ENCODE results near the gene GTF3C2. TPM values are rescaled to one million over a fixed set of nuclear protein-coding genes. Genes with fewer than 3 reads are reported as not detected.

Gene GTF3C2
- total RNA-seq, 1 donor from 2014 or later: 61.3 TPM

GRCh38 chr2:27375513-27376099 is 19.0 kb upstream of the GTF3C2 start:
- TF ChIP-seq EZH2 (IDR thresholded peaks at IDR 0.05; ENCODE audit: insufficient read depth, low read length) (no peak), CTCF (IDR thresholded peaks at IDR 0.05; ENCODE audit: insufficient read depth, low read depth, low read length) (no peak)
- peaks cover 19% of the 10 kb centered on the region for H3K4me1 ChIP-seq (ENCODE audit: insufficient read depth, low read length)
- no peaks in the 10 kb centered on the region for H3K27me3 Mint-ChIP-seq (ENCODE audit: low read depth, unreplicated experiment)

GRCh38 chr2:27373567-27373966 is 17.0 kb upstream of the GTF3C2 start:
- peaks cover 2% of the 10 kb centered on the region for H3K9me3 Mint-ChIP-seq (ENCODE audit: unreplicated experiment)
- peaks cover 91% of the 10 kb centered on the region for H3K79me2 ChIP-seq (ENCODE audit: insufficient read depth, low read length)
- peaks cover 18% of the 10 kb centered on the region for H3K4me1 Mint-ChIP-seq (ENCODE audit: low read depth, unreplicated experiment)
- H3K27me3 Mint-ChIP-seq (ENCODE audit: low read depth, unreplicated experiment): no peaks in the 10 kb centered on the region
- DNase-seq (ENCODE audit: low read depth) (no peak), FAIRE-seq (no peak)
- H3K27ac Mint-ChIP-seq (ENCODE audit: unreplicated experiment): no peak overlapping the region
- TF ChIP-seq CTCF (IDR thresholded peaks at IDR 0.05; ENCODE audit: insufficient read depth, low read depth, low read length) (no peak), EZH2 (IDR thresholded peaks at IDR 0.05; ENCODE audit: insufficient read depth, low read length) (no peak)
- H3K27me3 ChIP-seq (ENCODE audit: insufficient read depth, low read length): no peaks in the 10 kb centered on the region
- no peak overlapping the region for H3K4me3 ChIP-seq (ENCODE audit: insufficient read depth, low read depth, low read length)
- peaks cover 11% of the 10 kb centered on the region for H3K36me3 Mint-ChIP-seq (ENCODE audit: low read depth, unreplicated experiment)
- no peaks in the 10 kb centered on the region for H3K9me3 ChIP-seq (ENCODE audit: insufficient read depth, low read depth, low read length)
- H3K4me1 ChIP-seq (ENCODE audit: insufficient read depth, low read length): peaks cover 21% of the 10 kb centered on the region
- H3K4me3 Mint-ChIP-seq (ENCODE audit: unreplicated experiment): peak overlapping the region; percentile 63
- no peak overlapping the region for H3K9ac ChIP-seq (ENCODE audit: low read length)
- peaks cover 56% of the 10 kb centered on the region for H4K20me1 ChIP-seq (ENCODE audit: insufficient read depth, low read length)
- H2AFZ ChIP-seq (ENCODE audit: low read depth, low read length): no peak overlapping the region
- peaks cover 32% of the 10 kb centered on the region for H3K36me3 ChIP-seq (ENCODE audit: insufficient read depth, low read length)
- H3K4me2 ChIP-seq (ENCODE audit: low read length): no peak overlapping the region
- H3K27ac ChIP-seq (ENCODE audit: low read depth, low read length): no peak overlapping the region

More at GRCh38 chr2:27375513-27376099, 19.0 kb upstream of the GTF3C2 start:
- no peaks in the 10 kb centered on the region for H3K27me3 ChIP-seq (ENCODE audit: insufficient read depth, low read length)
- H2AFZ ChIP-seq (ENCODE audit: low read depth, low read length): no peak overlapping the region
- Mint-ChIP-seq H3K36me3 (ENCODE audit: low read depth, unreplicated experiment) (peaks cover 14% of the 10 kb centered on the region), H3K4me3 (ENCODE audit: unreplicated experiment) (no peak overlapping the region), H3K27ac (ENCODE audit: unreplicated experiment) (no peak overlapping the region), H3K9me3 (ENCODE audit: unreplicated experiment) (peaks cover 2% of the 10 kb centered on the region), H3K4me1 (ENCODE audit: low read depth, unreplicated experiment) (peaks cover 19% of the 10 kb centered on the region)
- no peak overlapping the region for H3K4me2 ChIP-seq (ENCODE audit: low read length)
- peaks cover 48% of the 10 kb centered on the region for H4K20me1 ChIP-seq (ENCODE audit: insufficient read depth, low read length)
- no peak overlapping the region for H3K4me3 ChIP-seq (ENCODE audit: insufficient read depth, low read depth, low read length)
- no peak overlapping the region for H3K27ac ChIP-seq (ENCODE audit: low read depth, low read length)
- H3K79me2 ChIP-seq (ENCODE audit: insufficient read depth, low read length): peaks cover 90% of the 10 kb centered on the region
- peaks cover 32% of the 10 kb centered on the region for H3K36me3 ChIP-seq (ENCODE audit: insufficient read depth, low read length)
- DNase-seq (ENCODE audit: low read depth) (no peak), FAIRE-seq (no peak)
- no peak overlapping the region for H3K9ac ChIP-seq (ENCODE audit: low read length)
- no peaks in the 10 kb centered on the region for H3K9me3 ChIP-seq (ENCODE audit: insufficient read depth, low read depth, low read length)

- no peak for TF ChIP-seq CTCF (IDR thresholded peaks at IDR 0.05; ENCODE audit: insufficient read depth, low read depth, low read length)
- TF ChIP-seq EZH2 (IDR thresholded peaks at IDR 0.05; ENCODE audit: insufficient read depth, low read length): no peak
- H3K36me3 ChIP-seq (ENCODE audit: insufficient read depth, low read length): peaks cover 35% of the 10 kb centered on the region
- FAIRE-seq (no peak), DNase-seq (ENCODE audit: low read depth) (no peak)
- peaks cover 62% of the 10 kb centered on the region for H4K20me1 ChIP-seq (ENCODE audit: insufficient read depth, low read length)
- no peak overlapping the region for H3K27ac Mint-ChIP-seq (ENCODE audit: unreplicated experiment)
- H3K4me1 ChIP-seq (ENCODE audit: insufficient read depth, low read length): peaks cover 23% of the 10 kb centered on the region
- peaks cover 91% of the 10 kb centered on the region for H3K79me2 ChIP-seq (ENCODE audit: insufficient read depth, low read length)
- H3K4me1 Mint-ChIP-seq (ENCODE audit: low read depth, unreplicated experiment): peaks cover 23% of the 10 kb centered on the region
- no peaks in the 10 kb centered on the region for H3K27me3 Mint-ChIP-seq (ENCODE audit: low read depth, unreplicated experiment)
- no peaks in the 10 kb centered on the region for H3K9me3 ChIP-seq (ENCODE audit: insufficient read depth, low read depth, low read length)
- H3K4me3 ChIP-seq (ENCODE audit: insufficient read depth, low read depth, low read length): no peak overlapping the region
- peak overlapping the region; percentile 91 for H3K4me2 ChIP-seq (ENCODE audit: low read length)
- peaks cover 11% of the 10 kb centered on the region for H3K36me3 Mint-ChIP-seq (ENCODE audit: low read depth, unreplicated experiment)
- no peak overlapping the region for H3K9ac ChIP-seq (ENCODE audit: low read length)
- no peak overlapping the region for H3K27ac ChIP-seq (ENCODE audit: low read depth, low read length)
- peak overlapping the region; percentile 52 for H3K4me3 Mint-ChIP-seq (ENCODE audit: unreplicated experiment)
- H2AFZ ChIP-seq (ENCODE audit: low read depth, low read length): no peak overlapping the region
- H3K27me3 ChIP-seq (ENCODE audit: insufficient read depth, low read length): no peaks in the 10 kb centered on the region
- H3K9me3 Mint-ChIP-seq (ENCODE audit: unreplicated experiment): peaks cover 2% of the 10 kb centered on the region
Measured at GRCh38 chr2:27372937-27373336, 16.4 kb upstream of the GTF3C2 start.
